Inferior parietal cortex (tissue), 1 donor: ENCODE results near the gene AQP12B.

Experiments used
- DNase-seq: peaks from one replicate; pipeline ENCODE4 v3.0.0-alpha.2; 2016; ENCODE audit errors: extremely low spot score

Gene AQP12B

DNA sequence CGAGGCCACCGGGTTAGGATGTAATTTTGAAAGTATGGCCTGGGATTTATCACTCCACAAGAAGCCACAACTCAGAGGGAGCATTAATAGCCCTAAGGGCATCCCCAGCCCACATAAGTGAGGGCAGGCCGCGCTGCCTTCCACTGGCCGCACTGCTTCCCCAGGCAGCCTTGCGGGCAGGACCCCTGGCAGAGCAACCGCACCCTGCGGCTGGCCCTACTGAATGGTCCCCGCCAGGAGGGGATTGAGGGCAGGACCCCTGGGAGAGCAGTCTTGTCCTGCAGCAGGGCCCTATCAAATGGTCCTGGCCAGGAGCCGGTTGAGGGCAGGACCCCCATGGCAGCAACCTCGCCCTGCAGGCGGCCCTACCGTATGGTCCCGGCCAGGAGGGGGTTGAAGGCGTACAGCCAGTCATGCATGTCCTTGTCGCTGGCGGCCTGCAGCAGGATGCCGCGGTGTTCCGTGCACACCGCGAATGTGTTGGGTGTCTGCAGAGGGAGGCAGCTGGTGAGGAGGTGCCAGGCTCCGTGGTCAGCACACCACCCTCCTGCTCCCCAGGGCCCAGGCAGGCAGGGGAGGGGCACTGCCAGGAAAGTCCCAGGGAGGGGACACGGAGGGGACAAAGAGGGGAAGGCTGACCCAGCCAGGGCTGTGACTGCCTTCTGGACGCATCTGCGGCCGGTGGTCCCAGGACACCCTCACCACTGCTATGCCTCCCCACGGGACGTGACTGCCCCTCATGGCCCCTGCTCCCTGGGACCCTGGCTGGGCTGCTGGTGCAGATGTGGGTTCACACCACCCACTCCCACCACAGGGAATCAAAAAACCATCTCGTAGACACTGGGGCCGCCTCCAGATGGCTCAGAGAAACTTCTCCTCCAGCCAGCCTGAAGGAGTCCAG is 35.2 kb upstream of the AQP12B start:
- DNase-seq, result no peak

DNA sequence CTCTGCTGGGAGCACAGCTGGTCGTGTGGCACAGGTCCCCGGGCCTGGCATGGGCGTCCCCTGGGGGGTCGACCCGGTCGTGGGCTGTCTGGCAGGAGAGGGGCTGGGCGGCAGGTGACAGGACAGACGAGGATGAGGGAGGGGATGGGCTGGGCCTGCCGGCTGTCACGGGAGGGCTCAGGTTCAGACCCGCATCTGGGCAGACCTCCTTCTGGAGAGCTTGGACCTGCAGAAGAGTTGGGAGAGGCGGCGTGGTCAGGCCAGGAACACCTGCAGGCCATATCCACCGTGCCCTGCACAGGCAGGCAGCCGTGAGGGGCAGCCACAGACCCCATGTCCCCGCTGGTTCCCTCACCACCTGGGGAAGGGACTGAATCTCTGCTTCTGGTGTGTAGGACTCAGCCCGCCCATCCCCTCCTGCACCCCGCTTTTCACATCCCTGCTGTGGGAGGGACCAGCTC is 34.5 kb upstream of the AQP12B start:
- DNase-seq, result no peak

DNA sequence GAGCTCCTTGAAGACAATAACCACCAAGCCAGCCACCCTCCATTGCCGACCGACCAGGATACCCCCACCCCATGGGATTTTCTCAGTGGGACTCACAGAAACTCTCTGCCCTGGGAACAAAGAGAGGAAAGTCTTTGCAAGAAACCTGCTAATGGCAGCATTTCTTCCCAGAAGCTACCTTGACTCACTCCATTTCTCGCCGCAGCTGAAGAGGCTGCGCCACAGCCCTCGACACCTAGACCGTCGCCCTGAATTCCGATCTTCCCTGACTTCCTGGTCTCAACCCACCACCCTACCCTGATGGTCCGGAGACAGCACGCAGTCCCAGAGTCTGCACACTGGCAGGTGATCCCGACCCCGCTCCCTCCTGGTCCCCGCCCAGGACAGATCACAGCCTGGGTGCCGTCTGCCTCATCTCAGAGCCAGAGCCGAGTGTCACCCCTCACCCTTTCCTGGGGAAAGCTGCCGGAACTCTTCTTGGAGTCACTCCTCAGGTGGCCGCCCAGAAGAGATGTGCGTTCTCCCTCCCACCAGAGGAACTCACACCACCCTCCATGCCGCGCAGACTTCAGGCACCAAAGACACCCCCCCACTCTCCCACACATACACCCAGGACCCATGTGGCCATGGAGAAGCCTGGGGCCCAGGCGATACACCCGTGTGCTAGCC is 33.6 kb upstream of the AQP12B start:
- no peak for DNase-seq

- no peak for DNase-seq
These were observed 32.4 kb upstream of the AQP12B start for GRCh38 chr2:240714747-240715725.

GRCh38 chr2:240713928-240714746 is 31.5 kb upstream of the AQP12B start:
- no peak for DNase-seq

GRCh38 chr2:240713071-240713927 is 30.6 kb upstream of the AQP12B start:
- DNase-seq, result no peak

- DNase-seq, result no peak
These were observed 29.4 kb upstream of the AQP12B start for GRCh38 chr2:240712121-240712520.

DNA sequence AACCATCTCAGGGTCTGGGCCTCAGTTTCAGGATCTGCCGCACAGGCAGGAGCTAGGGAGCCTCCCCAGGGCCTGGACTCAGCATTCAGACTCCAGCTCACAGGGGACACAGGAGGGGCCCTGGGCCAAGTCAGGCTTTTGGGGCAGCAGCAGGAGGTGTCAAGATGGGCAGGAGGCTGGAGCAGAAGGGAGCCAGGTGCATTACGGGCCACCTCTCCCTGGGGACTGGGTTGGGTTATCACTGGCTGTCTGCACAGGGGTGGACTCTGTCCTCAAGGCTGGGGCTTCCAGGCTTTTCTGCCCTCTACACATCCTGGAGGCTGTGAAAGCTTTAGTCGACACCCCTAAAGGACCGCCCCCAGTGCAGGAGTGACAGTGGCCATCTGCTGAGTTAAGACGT is 29.0 kb upstream of the AQP12B start:
- DNase-seq, result no peak

GRCh38 chr2:240711296-240711695 is 28.6 kb upstream of the AQP12B start:
- no peak for DNase-seq

DNA sequence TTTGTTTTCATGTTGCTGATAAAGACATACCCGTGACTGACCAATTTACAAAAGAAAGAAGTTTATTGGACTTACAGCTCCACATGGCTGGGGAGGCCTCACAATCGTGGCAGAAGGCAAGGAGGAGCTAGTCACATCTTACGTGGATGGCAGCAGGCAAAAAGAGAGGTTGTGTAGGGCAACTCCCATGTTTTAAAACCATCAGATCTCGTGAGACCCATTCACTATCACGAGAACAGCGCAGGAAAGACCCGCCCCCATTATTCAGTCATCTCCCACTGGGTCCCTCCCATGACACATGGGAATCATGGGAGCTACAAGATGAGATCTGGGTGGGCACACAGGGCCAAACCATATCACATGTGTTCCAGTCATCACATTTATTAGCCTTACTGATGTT is 25.8 kb upstream of the AQP12B start:
- DNase-seq, result no peak

- no peak for DNase-seq
These were observed 25.1 kb upstream of the AQP12B start for GRCh38 chr2:240707821-240708220.

GRCh38 chr2:240707043-240707756 is 24.5 kb upstream of the AQP12B start:
- DNase-seq, result no peak

GRCh38 chr2:240705204-240705791 is 22.6 kb upstream of the AQP12B start:
- DNase-seq, result no peak

DNA sequence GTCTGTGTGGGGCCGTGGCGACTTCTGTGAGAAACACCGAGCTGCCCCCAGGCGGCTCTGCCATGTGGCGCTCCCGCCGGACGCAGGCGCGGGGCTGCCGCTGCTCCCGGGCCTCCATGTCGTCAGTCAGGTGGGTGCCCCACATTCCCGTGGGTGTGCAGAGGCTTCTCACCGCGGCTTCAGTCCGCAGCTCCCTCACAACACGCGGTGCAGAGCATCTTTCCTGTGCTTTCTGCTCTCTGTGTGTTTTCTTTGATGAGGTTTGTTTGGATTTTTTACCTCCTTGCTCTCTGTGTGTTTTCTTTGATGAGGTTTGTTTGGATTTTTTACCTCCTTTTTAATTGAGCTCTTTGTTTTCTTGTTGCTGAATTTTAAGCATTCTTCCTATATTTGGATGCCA is 22.0 kb upstream of the AQP12B start:
- DNase-seq, result no peak

GRCh38 chr2:240703417-240704341 is 21.0 kb upstream of the AQP12B start:
- no peak for DNase-seq

DNA sequence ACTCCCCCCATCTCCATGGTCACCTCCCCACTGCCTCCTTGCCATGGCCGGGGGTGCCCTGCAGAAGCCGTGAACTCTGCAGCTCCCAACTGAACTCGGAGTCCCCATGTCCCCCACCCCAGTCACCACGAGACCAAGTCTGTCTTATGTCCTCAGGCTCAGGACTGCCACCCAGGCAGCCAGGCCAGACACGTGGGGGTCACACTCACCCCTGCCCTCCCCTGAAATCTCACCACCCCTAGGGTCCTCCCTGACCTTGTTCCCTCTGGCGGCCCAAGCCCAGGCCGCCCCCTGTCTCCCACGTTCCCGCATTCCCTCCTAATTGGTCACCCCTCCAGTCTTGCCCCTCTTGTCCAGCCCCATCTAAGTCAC is 19.9 kb upstream of the AQP12B start:
- DNase-seq, result no peak

- no peak for DNase-seq
These were observed 19.3 kb upstream of the AQP12B start for GRCh38 chr2:240701736-240702639.
